Smooth muscle cell (in vitro differentiated cells): ENCODE data around the gene RNF183. TPM values are rescaled to one million over a fixed set of nuclear protein-coding genes. Genes with fewer than 3 reads are reported as not detected.

Experiments used
- DNase-seq: peaks from one replicate; lab custom pipeline; 2025; ENCODE audit not compliant: unreplicated experiment; lab: John Stamatoyannopoulos, UW
- H2AFZ ChIP-seq: fragments of 200-600 bp; sonication (generic); 2 replicates; pipeline ENCODE4 v1.6.0; 2016; ENCODE audit warnings: antibody characterized with exemption, low read depth, mild to moderate bottlenecking
- H3F3A ChIP-seq: fragments of 200-600 bp; sonication (generic); 2 replicates; pipeline ENCODE4 v1.6.0; 2017; ENCODE audit warnings: antibody characterized with exemption, low read depth
- H3K27ac ChIP-seq: fragments of 200-600 bp; sonication (generic); 2 replicates; pipeline ENCODE4 v1.5.1; 2016; ENCODE audit warnings: low read depth, mild to moderate bottlenecking
- H3K27me3 ChIP-seq: fragments of 200-600 bp; sonication (generic); 2 replicates; pipeline ENCODE4 v1.6.1; 2016; ENCODE audit warnings: low read depth, mild to moderate bottlenecking
- H3K36me3 ChIP-seq: fragments of 200-600 bp; sonication (generic); 2 replicates; pipeline ENCODE4 v1.5.1; 2016; ENCODE audit warnings: low read depth
- H3K4me1 ChIP-seq: fragments of 200-600 bp; sonication (generic); 2 replicates; pipeline ENCODE4 v1.5.1; 2016; ENCODE audit warnings: low read depth
- H3K4me2 ChIP-seq: fragments of 200-600 bp; sonication (generic); 2 replicates; pipeline ENCODE4 v1.6.0; 2016; ENCODE audit warnings: mild to moderate bottlenecking
- H3K4me3 ChIP-seq: fragments of 200-600 bp; sonication (generic); 2 replicates; pipeline ENCODE4 v1.5.1; 2016; ENCODE audit warnings: mild to moderate bottlenecking
- H3K79me2 ChIP-seq: fragments of 200-600 bp; sonication (generic); 2 replicates; pipeline ENCODE4 v1.6.0; 2016; ENCODE audit warnings: low read depth, mild to moderate bottlenecking
- H3K9ac ChIP-seq: fragments of 200-600 bp; sonication (generic); 2 replicates; pipeline ENCODE4 v1.6.0; 2016; ENCODE audit warnings: low read depth
- H3K9me3 ChIP-seq: fragments of 200-600 bp; sonication (generic); replicated peaks from 2 replicates; pipeline ENCODE4 v1.5.1; 2016; ENCODE audit warnings: low read depth
- H4K20me1 ChIP-seq: fragments of 200-600 bp; sonication (generic); 2 replicates; pipeline ENCODE4 v1.6.0; 2016; ENCODE audit warnings: low read depth
- WGBS: methylation state at CpG from one replicate; pipeline ENCODE4 v1.1.7; 2016; ENCODE audit warnings: low lambda C conversion rate; 5-methylcytosine and 5-hydroxymethylcytosine counted together
- polyA plus RNA-seq: library from polyadenylated mRNA; unstranded; fragments of >200 nt; fragmentation: Nextera tagmentation; extraction: Ambion mirVana; gene quantifications from 2 replicates; pipeline ENCODE4 v1.2.1, GENCODE V29; 2016
- total RNA-seq: library from RNA; depleted of rRNA; stranded (reverse); fragments of >200 nt; gene quantifications from 2 replicates; pipeline ENCODE4 v1.2.3, GENCODE V29; 2014
- TF ChIP-seq, protein P1 (sequence below): fragments of 200-600 bp; sonication (generic); IDR thresholded peaks from 2 replicates; pipeline ENCODE4 v1.5.1; 2017; ENCODE audit warnings: borderline replicate concordance, mild to moderate bottlenecking, antibody characterized with exemption; ENCODE audit not compliant: insufficient read depth, poor library complexity, severe bottlenecking

Gene RNF183
- total and polyA plus RNA-seq, 2 experiments from 2014 or later: 0.66 to 2.3 TPM

DNA sequence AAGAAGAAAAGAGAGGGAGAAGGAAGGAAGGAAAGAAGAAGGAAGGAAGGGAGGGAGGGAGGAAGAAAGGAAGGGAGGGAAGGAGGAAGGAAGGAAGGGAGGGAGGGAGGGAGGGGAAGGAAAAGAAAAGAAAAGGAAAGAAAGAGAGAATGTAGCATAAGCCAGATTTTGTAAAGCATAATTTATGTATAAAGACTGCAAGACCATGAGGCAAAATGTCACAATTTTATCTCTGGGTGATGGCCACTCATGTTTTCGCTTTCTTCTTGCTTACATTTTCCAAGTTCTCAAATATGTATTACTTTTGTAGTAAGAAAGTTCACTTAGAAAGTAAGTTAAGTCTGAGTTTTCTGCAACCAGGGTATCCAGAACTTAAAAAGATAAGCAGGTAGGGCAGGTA, 3.4 kb upstream of the RNF183 start:
- Histone ChIP-seq H3K4me2 (no peak overlapping the region), H3K27me3 (no peaks in the 10 kb centered on the region), H3K4me3 (no peak overlapping the region), H2AFZ (no peak overlapping the region), H3K36me3 (no peaks in the 10 kb centered on the region), H3K9me3 (no peaks in the 10 kb centered on the region), H3F3A (no peaks in the 10 kb centered on the region), H4K20me1 (no peaks in the 10 kb centered on the region), H3K4me1 (no peaks in the 10 kb centered on the region), H3K79me2 (no peaks in the 10 kb centered on the region), H3K9ac (no peak overlapping the region), H3K27ac (no peak overlapping the region)
- TF ChIP-seq, protein P1, sequence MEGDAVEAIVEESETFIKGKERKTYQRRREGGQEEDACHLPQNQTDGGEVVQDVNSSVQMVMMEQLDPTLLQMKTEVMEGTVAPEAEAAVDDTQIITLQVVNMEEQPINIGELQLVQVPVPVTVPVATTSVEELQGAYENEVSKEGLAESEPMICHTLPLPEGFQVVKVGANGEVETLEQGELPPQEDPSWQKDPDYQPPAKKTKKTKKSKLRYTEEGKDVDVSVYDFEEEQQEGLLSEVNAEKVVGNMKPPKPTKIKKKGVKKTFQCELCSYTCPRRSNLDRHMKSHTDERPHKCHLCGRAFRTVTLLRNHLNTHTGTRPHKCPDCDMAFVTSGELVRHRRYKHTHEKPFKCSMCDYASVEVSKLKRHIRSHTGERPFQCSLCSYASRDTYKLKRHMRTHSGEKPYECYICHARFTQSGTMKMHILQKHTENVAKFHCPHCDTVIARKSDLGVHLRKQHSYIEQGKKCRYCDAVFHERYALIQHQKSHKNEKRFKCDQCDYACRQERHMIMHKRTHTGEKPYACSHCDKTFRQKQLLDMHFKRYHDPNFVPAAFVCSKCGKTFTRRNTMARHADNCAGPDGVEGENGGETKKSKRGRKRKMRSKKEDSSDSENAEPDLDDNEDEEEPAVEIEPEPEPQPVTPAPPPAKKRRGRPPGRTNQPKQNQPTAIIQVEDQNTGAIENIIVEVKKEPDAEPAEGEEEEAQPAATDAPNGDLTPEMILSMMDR: no peak
- DNase-seq: no peak
- 91% methylated on average over 1 of the region's 1 CpG for WGBS

- H2AFZ ChIP-seq: no peak overlapping the region
- no peaks in the 10 kb centered on the region for H3F3A ChIP-seq
- H3K79me2 ChIP-seq: no peaks in the 10 kb centered on the region
- H4K20me1 ChIP-seq: no peaks in the 10 kb centered on the region
- H3K4me2 ChIP-seq: no peak overlapping the region
- H3K9me3 ChIP-seq: no peaks in the 10 kb centered on the region
- H3K27me3 ChIP-seq: no peaks in the 10 kb centered on the region
- H3K27ac ChIP-seq: no peak overlapping the region
- 83% methylated on average over 8 of the region's 8 CpGs for WGBS
- DNase-seq: no peak
- no peaks in the 10 kb centered on the region for H3K4me1 ChIP-seq
- no peaks in the 10 kb centered on the region for H3K36me3 ChIP-seq
- TF ChIP-seq, protein P1: no peak
- no peak overlapping the region for H3K4me3 ChIP-seq
- no peak overlapping the region for H3K9ac ChIP-seq
Measured at GRCh38 chr9:113301548-113301947, 1.6 kb downstream of the RNF183 start.

GRCh38 chr9:113299800-113300292, 3.3 kb downstream of the RNF183 start:
- Histone ChIP-seq H3K4me1 (no peaks in the 10 kb centered on the region), H3K27ac (no peak overlapping the region), H3K4me3 (no peak overlapping the region), H3K9ac (no peak overlapping the region), H4K20me1 (no peaks in the 10 kb centered on the region), H3F3A (no peaks in the 10 kb centered on the region), H3K9me3 (no peaks in the 10 kb centered on the region), H3K79me2 (no peaks in the 10 kb centered on the region), H3K4me2 (no peak overlapping the region), H3K27me3 (no peaks in the 10 kb centered on the region), H2AFZ (no peak overlapping the region), H3K36me3 (no peaks in the 10 kb centered on the region)
- WGBS: 66% methylated on average over 8 of the region's 8 CpGs
- DNase-seq: no peak
- TF ChIP-seq, protein P1: no peak
